NOMO-1 treated with dmso at 0.1 percent for 144 hours (cell line): ENCODE data around the gene SYT7.
A peak's percentile ranks its signal among the peaks of the same experiment; 100 is the strongest.

Source experiments
- DNase-seq: peaks from one replicate; lab custom pipeline; 2025; ENCODE audit not compliant: unreplicated experiment; lab: John Stamatoyannopoulos, UW

The SYT7 gene

GRCh38 chr11:61555051-61555969 is 25.6 kb downstream of the SYT7 start:
- no peak for DNase-seq

DNA sequence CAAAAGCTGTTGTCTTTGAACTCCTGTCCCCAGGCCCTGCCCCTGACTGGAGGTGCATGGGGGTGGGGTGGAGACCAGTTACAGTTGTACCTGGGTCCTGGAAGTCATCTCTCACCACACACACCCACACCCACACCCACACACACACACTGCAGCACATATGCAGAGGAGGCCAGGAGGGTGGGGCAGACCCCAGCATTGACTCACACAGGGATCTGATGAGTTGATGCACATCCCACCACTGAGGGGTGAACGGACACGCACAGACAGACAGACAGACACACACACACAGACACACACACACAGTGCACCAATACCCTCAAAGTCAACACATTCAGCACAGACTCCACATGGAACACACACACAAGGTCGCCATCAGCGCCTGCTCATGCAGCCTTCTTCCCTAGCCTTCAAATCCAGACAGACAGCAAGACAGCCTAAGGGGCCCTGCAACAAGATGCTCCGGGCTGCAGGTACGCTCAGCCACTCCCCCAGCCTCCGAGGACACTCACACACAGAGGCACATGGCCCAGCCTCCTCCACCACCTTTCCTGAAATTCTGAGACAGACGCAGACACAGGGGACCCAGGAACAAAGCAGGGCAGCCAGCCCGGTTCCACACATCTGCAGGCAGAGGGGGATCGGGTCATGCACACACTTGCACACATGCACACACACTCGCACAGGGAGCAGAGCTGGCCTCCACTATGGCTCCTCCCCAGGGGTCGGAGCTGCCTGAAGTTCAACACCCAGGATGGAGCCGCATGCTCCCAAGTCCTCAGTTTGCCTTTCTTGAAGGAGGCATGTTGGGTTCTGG is 26.5 kb downstream of the SYT7 start:
- no peak for DNase-seq

DNA sequence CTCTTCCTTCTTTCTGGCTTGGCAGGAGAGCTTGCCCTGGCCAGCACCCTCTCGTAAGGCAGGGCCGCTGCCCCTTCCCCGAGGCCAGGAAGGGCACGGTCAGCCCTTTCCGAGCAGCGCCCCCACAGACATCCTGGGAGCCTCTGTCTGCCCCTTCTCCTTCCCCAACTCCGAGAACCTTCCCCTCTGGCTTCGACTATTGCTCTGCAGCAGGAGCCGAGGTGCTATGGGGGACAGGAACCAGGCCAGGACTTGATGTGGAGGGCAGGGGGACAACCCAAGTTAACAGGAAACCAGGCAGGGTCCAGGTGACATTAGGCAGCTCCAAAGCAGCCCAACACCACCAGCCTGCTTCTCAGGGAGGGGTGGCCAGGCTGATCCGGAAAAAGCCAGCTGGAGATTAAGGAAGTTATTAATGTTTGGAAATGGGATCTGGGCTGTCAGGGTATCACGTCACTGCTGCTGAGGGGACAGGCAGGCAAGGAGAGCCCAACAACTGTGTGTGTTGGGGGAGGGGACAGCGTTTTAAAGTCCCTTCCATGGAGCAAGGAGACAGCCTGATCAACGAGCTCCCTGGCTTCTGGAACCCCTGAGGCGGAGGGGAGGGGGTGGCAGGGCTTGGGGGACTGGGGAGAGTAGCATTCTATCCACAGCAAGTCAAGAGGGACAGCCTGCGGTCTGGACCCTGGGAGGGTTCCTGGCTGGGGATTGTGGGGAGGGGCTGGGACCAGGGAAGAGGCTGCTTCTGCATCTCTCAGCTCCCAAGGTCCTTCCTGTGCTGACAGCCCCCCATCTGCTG is 27.3 kb downstream of the SYT7 start:
- no peak for DNase-seq

GRCh38 chr11:61552108-61552635 is 28.7 kb downstream of the SYT7 start:
- no peak for DNase-seq

DNA sequence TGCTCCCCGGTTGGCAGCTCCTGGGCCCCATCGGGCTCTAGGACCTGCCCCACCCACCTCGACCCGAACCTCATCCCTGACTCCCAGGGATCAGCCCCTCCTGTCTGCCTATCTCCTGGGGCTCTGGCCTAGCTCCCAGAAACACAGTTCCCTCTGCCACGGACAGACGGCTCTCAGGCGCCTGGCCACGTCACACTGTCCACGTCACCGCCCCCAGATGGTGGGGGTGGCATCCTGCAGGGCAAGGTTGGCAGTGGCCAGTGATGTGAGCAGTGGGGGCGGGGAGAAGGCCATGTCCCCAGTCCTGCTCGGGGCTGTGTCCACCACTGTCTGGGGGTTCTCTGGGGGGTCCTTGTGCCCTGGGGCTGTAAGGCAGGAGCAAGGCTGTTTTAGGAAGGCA is 29.2 kb downstream of the SYT7 start:
- DNase-seq: no peak

DNA sequence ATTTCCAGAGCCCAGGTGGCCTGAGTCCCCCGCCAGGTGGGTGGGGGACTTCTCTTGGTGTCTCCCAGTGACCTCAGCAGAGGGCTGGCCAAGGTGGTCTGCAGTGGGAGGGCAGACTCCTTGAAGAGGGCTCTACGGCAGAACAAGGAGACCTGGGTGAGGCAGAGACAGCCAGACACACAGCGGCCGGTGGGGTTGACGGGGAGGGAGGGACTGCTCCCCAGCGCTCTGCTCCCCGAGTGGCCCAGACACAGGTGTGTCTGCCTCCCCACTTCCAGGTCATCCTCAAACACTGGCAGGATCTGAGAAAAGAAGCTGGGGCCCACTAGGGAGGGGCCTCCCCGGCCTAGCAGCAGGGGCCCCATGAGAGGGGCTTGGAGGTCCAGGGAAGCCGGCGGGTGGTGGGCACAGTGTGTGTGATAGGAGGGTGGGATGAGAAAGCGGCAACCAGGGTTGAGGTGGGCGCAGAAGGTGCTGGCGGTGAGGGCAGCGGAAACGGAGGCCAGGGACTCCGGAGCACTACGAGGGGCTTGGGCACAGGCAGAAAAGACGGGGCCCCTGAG is 30.1 kb downstream of the SYT7 start:
- no peak for DNase-seq

DNA sequence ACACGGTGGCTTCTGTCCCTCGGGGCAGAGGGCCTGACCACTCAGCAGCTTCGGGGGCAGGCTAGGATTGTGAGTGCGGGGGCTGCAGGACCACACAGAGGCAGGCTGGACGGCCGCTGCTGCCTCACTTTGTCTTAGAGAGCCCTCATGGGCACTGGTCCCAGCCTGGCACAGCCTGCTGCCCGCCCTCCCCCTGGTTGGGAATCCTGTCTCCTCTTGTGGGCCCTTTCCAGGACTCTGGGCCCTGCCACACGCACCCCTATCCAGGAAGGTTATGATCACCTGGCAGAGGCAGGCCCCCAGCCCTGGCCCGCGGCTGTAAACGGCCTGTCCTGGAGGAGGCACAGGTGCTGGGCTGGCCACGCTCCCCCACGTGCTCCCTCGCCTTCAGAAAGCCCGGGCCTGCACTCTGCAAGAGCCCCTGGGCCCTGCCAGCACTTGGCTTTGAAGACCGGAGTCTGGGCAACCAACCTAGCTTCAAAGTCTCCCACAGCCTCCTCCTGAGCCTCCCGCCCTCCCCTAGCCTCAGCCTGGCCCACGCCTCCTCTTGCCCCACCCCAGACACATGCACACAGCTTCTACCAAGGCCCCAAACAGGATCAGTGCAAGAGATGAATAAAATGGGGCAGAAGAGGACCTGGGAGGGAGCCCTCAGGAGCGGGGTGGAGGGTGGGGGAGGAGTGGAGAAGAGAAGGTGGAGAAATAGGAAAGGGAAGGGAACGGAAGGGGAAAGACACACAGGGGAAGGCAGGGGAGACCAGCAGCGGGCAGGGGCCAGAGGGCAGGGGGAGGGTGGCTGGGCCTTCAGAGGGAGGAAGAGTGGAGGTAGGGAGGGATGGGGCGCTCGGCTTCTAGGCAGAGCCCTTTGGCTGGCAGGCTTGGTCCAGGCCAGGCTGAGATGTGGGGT is 31.0 kb downstream of the SYT7 start:
- no peak for DNase-seq

- no peak for DNase-seq
Measured at GRCh38 chr11:61549177-61549576, 31.7 kb downstream of the SYT7 start.

GRCh38 chr11:61547246-61547645 is 33.6 kb downstream of the SYT7 start:
- DNase-seq: no peak

DNA sequence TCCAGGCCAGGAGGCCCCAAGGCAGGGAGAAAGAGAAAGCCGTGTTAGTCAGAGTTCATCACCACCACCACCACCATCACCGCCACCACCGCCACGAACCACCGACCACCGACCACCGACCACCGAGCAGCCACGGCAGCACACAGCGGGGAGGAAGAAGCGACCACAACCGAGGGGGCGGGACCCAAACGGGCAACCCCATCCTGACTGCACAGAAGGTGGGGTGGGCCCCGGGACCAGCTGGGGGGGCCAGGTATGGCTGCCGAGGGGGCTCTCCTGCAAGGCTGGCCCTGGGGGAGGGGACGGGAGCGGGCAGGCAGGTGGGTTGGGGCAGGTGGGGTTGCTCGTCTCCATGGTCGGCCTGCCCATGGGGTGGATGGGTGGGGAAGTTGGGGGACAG is 34.2 kb downstream of the SYT7 start:
- no peak for DNase-seq

DNA sequence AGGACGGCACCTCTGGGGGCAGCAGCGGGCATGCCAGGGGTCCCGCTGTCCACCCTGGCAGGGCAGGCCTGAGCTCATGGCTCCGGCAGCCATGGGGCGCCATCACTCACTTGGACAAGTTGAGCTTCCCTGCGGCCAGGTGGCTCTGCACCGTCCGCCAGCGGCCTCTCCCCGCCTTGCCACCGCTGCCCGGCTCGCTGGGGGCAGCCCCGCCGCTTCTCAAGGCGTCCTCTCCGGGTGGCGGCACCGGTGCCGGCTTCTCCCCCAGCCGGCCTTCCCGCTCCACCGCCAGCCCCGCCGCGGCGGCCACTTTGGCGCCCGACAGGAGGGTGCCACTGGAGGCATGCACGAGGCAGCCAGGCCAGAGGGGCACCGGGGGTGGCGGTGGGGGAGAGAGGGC is 35.0 kb downstream of the SYT7 start:
- DNase-seq: no peak

DNA sequence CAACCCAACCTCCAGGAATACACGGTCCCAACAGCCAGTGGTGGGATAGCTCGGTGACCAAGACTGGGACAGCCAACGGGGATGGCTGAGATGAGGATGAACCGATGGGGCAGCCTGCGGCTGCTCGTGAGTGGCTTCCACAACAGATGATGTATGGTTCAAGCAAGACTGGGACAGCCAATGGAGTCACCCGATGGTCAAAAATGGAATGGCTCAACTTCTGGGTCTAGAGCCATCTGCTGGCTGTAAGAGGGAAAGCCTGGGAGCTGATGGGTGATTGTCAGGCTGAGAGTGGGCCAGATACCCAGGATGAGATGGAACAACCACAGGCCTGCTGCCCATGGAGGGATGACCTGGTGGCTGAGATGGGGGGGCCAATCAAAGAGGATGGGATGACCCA is 35.5 kb downstream of the SYT7 start:
- DNase-seq: no peak

DNA sequence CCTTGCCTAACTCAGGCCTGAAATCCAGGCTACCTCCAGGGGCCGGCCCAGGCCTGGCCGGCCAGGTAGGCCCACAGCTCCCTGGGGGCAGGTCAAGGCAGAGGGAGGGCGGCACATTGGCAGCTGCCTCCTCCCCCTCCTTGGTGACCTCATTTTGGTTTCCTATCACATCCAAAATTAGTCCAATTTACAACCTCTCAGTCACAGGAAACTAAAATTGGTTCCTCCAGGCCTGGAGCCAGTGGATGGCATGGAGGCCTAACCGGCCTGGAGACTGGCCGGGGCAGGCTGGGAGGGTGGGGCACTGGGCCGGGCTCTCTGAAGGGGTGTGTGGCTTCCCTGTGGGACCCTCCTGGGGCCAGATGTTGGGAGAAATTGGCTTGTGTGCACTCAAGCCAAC is 36.4 kb downstream of the SYT7 start:
- DNase-seq: no peak

GRCh38 chr11:61543606-61544306 is 37.1 kb downstream of the SYT7 start:
- DNase-seq: no peak

DNA sequence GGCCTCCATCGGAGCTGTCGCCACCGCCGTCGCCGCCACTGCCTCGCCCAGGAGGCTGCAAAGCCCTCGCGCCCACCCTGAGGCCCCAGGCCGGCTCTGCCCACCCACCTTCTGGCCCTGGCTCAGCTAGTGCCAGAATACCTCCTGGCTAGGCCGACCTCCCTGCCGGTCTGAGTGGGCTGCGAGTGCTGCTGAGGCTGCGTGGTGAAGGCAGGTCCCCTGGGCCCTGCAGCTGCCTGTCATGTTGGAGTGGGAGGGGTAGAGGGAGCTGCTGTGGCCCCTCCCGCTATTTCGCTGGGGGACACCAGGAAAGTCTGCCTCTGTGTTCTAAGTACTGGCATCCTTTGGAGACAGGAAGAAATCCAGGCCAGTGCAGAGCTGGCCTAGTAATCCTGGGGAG is 38.2 kb downstream of the SYT7 start:
- DNase-seq: no peak

GRCh38 chr11:61542024-61542461 is 38.8 kb downstream of the SYT7 start:
- DNase-seq: no peak

DNA sequence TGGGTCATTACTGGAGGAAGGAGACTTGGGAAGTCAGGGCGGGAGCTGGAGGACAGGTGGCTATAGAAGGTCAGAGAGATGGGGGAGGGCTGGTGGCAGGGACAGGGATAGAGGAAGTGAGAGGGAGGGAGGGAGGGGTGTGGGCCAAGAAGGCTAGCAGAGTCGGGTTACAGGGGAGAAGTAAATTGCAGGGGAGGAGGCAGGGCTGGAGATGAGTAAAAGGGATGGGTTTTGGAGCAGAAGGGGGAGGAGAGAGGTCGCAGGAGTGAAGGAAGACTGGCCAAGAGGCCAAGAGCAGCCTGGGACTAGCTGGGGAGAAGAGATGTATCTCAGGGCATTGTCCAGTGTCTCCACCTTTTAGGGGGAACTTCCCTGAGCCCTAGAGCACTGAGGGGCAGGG is 39.3 kb downstream of the SYT7 start:
- peak; percentile 61 for DNase-seq

- no peak for DNase-seq
Measured at GRCh38 chr11:61540528-61540927, 40.3 kb downstream of the SYT7 start.

DNA sequence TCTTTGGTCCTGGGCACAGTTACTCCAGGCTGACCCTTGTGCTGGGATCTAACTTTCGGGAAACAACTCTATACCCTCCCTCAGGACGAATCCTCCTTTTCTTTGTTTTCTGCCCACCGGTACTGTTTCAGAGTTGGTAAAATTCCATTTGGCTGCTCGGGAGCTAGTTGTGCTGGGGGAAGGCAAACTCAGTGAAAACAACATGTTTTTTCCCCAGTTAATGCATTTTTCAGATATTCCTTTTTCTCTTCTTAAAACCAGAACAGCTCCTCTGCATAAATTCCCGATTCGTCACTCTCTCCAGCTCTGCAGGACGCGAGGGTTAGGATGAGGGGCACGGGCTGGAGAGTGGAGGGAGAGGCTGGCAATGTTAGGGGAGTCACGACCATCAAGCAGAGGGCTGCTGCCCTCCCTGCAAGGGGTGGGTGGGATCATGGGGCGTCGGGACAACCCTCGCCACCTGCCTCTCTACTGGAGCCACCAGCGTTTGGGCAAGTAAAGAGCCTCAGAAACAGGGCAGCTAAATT is 41.0 kb downstream of the SYT7 start:
- no peak for DNase-seq
